GM19463 (cell line): ENCODE results near the gene ALDH3B1.
A peak's percentile ranks its signal among the peaks of the same experiment; 100 is the strongest.

Experiments used
- ATAC-seq: cut with Tn5 transposase; IDR thresholded peaks from one replicate; pipeline ENCODE4 v1.9.1; 2021; ENCODE audit warnings: mild to moderate bottlenecking, moderate library complexity; ENCODE audit not compliant: unreplicated experiment

Gene ALDH3B1

GRCh38 chr11:68027667-68028066 lies 17.5 kb downstream of the ALDH3B1 start:
- ATAC-seq, result no peak

- ATAC-seq, result no peak
Measured at GRCh38 chr11:68028802-68029545, 18.8 kb downstream of the ALDH3B1 start.

- ATAC-seq, result peak; percentile 92
Measured at GRCh38 chr11:68030318-68031143, 20.4 kb downstream of the ALDH3B1 start, which contains the start of gene NDUFS8. Gene NDUFS8 (plus strand): TSS chr11:68030681. CDS start chr11:68032152, 1,471 bp downstream.

- no peak for ATAC-seq
Measured at GRCh38 chr11:68031144-68031464, 21.0 kb downstream of the ALDH3B1 start.

- ATAC-seq, result no peak
Measured at GRCh38 chr11:68032003-68032402, 21.9 kb downstream of the ALDH3B1 start.

- ATAC-seq, result no peak
Measured at GRCh38 chr11:68032997-68033707, 23.0 kb downstream of the ALDH3B1 start.

- ATAC-seq, result no peak
Measured at GRCh38 chr11:68033708-68034045, 23.6 kb downstream of the ALDH3B1 start.

GRCh38 chr11:68035266-68035876 lies 25.2 kb downstream of the ALDH3B1 start:
- ATAC-seq, result no peak

GRCh38 chr11:68036141-68036716 lies 26.1 kb downstream of the ALDH3B1 start:
- no peak for ATAC-seq

- no peak for ATAC-seq
Measured at GRCh38 chr11:68036717-68037239, 26.7 kb downstream of the ALDH3B1 start.

GRCh38 chr11:68037411-68038225 lies 27.5 kb downstream of the ALDH3B1 start:
- ATAC-seq, result no peak

- no peak for ATAC-seq
Measured at GRCh38 chr11:68038226-68038717, 28.1 kb downstream of the ALDH3B1 start.

- ATAC-seq, result no peak
Measured at GRCh38 chr11:68038718-68039525, 28.8 kb downstream of the ALDH3B1 start, which contains the start of gene TCIRG1. Gene TCIRG1 (plus strand): TSS chr11:68039025. CDS start chr11:68041272, 2,247 bp downstream.

GRCh38 chr11:68039526-68040086 lies 29.5 kb downstream of the ALDH3B1 start:
- ATAC-seq, result no peak

GRCh38 chr11:68040101-68040956 lies 30.2 kb downstream of the ALDH3B1 start:
- ATAC-seq, result peak; percentile 74

GRCh38 chr11:68040957-68041591 lies 30.9 kb downstream of the ALDH3B1 start:
- ATAC-seq, result no peak
